NCI-H1048 (cell line): Measurements from ENCODE around the gene GRIN2C.
"Not testable (repeated sequence)": the region's sequence is repeated elsewhere in the genome, so short reads cannot be mapped to it uniquely, and the experiment has no call there.

ENCODE experiments used
- DNase-seq: peaks from one replicate; lab custom pipeline; 2025; lab: John Stamatoyannopoulos, UW

Gene GRIN2C

DNA sequence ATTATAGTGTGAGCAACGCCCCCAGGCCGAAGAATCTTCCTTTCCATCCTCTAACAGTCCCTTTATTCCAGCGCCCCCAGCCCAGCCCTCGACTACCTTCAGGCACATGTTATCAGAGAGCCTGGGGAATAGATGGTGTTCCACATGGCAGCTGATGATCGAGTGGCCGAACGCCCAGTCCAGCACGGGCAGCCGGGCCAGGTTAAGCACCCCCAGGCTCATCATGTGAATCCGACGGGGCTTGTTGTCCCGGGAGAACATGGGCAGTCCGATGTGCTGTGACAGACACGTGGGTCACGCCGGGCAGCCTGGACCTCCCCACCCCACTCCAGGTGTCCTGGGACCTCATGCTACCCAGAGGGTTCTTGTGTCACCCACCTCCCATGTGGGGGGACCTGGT lies 19.6 kb upstream of the GRIN2C start:
- no peak for DNase-seq

DNA sequence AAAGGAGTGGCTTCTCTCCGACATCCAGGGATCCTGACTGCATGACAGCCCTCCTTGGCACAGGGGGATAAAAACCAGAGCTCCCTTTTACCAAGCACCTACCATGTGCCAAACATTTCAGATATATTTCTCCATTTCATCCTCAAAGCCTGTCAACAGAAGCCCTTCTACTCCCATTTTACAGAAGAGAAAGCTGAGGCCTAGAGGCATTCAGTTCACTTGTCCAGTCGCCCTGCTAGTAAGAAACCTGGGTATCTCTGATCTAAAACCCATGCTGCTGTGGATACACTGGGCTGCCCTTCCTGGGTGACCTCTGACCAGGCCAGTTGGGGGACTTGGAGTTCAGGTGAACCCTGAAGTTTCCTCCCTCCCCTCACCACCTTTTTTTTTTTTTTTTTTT lies 19.0 kb upstream of the GRIN2C start:
- no peak for DNase-seq

GRCh38 chr17:74877592-74878548 lies 18.2 kb upstream of the GRIN2C start:
- DNase-seq: no peak

GRCh38 chr17:74875977-74876593 lies 16.4 kb upstream of the GRIN2C start:
- DNase-seq: no peak

GRCh38 chr17:74875155-74875976 lies 15.7 kb upstream of the GRIN2C start:
- DNase-seq: no peak

- no peak for DNase-seq
Observed at GRCh38 chr17:74874615-74875037, 14.9 kb upstream of the GRIN2C start.

DNA sequence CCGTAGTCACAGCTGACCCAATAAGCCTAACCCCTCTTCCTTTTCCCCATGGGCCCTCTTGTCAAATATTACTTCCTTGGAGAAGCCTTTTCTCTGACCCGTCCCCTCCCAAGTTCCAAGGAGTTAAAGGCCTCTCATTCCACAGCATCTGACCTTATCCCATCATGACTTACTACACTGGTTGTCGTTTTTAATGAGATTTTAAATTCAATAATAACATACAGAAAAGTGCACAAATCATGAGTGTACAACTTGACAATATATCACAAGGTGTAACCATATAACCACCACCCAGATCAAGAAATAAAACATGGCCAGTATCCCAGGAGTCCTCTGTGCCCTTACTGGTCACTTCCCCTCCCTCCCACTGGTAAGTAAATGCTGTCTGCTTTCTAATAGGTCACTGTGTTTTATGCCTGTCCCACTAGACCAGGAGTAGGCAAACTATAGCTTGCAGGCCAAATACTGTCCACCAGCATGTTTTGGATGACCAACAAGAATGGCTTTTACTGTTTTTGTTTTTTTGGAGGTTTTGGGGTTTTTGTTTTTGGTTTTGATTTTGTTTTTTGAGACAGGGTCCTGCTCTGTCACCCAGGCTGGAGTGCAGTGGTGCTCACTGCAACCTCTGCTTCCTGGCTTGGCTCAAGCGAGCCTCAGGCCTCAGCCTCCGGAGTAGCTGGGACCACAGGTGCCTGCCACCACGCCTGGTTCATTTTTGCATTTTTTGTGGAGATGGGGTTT lies 14.4 kb upstream of the GRIN2C start:
- DNase-seq: no peak

DNA sequence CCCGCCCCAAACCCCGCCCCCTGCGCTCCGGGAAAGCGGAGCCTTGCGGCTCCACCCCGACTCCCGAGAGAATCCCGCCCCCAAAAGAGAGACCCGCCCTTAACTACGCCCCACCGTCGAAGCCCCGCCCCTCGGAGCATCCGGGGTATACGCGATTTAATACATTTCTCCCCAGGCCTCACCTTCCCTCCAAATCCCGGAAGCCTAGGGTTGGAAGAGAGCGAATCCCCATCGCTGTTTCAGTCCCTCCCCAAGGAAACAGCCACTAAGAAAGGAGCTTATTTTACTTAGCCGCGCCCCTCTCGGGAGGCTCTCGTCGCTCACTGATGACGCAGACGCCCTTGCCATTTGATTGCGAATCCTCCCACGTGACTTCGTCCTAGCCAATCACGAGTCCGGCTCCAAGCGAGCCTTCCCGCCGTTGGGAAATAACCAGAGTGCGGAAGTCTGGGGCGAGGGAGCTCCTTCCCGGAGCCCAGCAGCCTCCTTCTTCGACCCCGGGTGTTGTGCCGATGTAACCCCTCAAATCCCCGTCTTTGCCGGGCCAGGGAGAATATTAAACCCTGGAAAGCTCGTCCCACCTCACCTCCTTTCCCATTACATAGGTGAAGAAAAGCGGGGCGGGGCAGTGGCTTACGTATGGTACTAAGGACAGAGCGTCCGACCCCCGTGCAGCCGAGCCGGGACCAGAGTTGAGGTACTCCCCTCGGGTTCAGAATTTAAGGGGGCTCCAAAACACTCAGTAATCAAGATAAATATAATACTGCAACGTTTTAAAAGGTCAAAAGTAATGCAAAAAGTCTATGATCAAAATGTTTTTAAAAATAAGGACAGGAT lies 13.6 kb upstream of the GRIN2C start:
- peak; percentile 96 for DNase-seq

- DNase-seq: no peak
Observed at GRCh38 chr17:74872313-74873036, 12.8 kb upstream of the GRIN2C start, which contains the start of gene FDXR. TSS of gene FDXR (minus strand) at chr17:74872994. CDS start at chr17:74872944, 50 bp downstream.

DNA sequence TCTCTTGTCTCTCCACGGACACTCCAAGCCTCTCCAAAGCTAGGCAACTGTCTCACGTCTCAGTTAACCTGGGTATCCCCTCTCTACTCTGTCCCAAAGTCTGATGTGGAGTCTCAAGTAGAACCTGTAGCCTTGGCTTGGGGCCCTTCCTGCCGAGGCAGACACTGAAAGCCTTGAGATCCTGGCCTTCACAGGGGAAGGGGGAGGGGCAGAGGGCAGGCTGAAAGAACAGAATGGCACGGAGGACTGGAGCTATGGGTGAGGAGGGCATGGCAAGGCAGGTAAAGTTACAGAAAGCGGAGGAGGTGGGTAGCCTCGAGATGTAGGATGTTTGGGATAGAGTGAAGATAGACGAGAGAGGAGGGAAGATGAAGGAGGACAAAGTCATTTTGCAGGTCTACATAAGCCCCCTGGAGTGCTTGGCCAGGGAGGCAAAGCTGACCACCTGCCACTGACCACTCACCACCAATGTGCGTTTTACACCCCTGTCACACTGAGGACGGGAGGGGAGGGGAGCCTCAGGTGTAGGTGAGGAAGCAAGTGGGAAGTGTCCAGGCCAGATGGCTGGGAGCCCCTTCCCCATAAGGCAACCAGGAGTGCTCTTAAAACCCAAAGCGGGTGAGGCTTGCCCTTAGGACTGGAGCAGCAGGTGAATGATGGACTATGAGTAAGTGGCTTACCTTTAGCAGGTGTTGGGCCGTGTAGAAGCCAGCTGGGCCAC lies 11.8 kb upstream of the GRIN2C start:
- no peak for DNase-seq

DNA sequence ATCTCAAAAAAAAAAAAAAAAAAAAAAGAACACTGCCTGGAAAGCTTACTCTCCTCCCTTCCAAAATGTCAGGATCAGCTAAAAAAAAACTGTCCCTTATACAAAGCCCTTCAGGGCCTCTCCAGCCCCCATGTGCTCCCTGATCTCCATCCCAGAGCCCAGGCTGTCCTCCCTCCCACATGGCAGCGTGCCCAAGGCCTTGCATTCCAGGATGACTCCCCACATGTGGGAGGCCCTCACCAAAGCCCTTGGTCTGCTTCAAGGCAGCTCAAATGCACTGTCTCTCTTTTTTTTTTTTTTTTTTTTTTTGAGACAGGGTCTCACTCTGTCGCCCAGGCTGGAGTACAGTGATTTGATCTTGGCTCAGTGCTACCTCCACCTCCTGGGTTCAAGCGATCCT lies 10.8 kb upstream of the GRIN2C start:
- no peak for DNase-seq

- DNase-seq: not testable (repeated sequence)
Observed at GRCh38 chr17:74870028-74870427, 10.3 kb upstream of the GRIN2C start.

- no peak for DNase-seq
Observed at GRCh38 chr17:74868908-74869255, 9.2 kb upstream of the GRIN2C start.

- DNase-seq: no peak
Observed at GRCh38 chr17:74868251-74868907, 8.7 kb upstream of the GRIN2C start.

- DNase-seq: no peak
Observed at GRCh38 chr17:74866198-74866835, 6.6 kb upstream of the GRIN2C start.

GRCh38 chr17:74865504-74866197 lies 6.0 kb upstream of the GRIN2C start:
- DNase-seq: no peak

DNA sequence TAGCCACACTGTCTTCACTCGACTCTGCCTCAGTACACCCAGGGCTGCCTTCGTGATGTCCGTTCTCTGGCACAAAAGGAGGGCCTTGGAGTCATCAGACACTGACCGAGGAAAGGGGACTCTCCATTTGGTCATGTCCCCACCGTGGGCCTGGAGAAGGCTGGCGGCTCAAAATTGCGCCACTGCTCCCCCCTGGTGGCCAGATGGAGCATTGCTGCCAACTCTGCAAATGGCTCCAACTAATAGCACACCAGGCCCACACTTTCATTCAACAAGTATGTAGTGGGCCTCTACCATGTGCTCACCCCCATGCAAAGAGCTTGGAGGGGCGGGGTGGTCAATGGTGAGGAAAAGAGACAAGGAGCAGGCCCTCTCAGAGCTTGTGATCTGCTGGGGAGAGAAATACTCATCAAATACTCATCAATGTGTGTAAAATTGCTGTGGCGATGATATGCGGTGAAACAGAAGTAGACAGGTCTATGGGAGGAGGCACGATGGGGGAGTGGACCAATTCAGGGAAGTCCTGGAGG lies 5.2 kb upstream of the GRIN2C start:
- no peak for DNase-seq
